Endothelial cell of umbilical vein (primary cell): ENCODE measurements around the gene SERGEF.

Experiments used
- EZH2 ChIP-seq: IDR thresholded peaks from 2 replicates; pipeline ENCODE4 v1.6.1; 2012; ENCODE audit warnings: borderline replicate concordance, low read depth, mild to moderate bottlenecking, moderate library complexity, low read length, inconsistent platforms; ENCODE audit not compliant: severe bottlenecking
- FOS ChIP-seq: IDR thresholded peaks from 2 replicates; pipeline ENCODE4 v1.6.1; 2011; ENCODE audit warnings: mild to moderate bottlenecking, low read length, moderate library complexity, borderline replicate concordance; ENCODE audit not compliant: insufficient read depth
- GATA2 ChIP-seq: IDR thresholded peaks from 2 replicates; pipeline ENCODE4 v1.7.0; 2011; ENCODE audit warnings: low read depth, mild to moderate bottlenecking, moderate library complexity, mixed read lengths, low read length; ENCODE audit not compliant: insufficient read length, insufficient read depth
- JUN ChIP-seq: IDR thresholded peaks from 2 replicates; pipeline ENCODE4 v1.6.1; 2011; ENCODE audit warnings: borderline replicate concordance, low read depth; ENCODE audit not compliant: insufficient read length, insufficient read depth
- MYC ChIP-seq: IDR thresholded peaks from one replicate; pipeline ENCODE4 v1.6.1; 2011; ENCODE audit warnings: mild to moderate bottlenecking, low read depth, low read length
- POLR2A ChIP-seq: IDR thresholded peaks from 2 replicates; pipeline ENCODE4 v1.6.1; 2012; ENCODE audit warnings: low read depth, mild to moderate bottlenecking, control low read depth, low read length
- POLR2AphosphoS5 ChIP-seq: IDR thresholded peaks from 2 replicates; pipeline ENCODE4 v1.6.1; 2012; ENCODE audit warnings: low read depth, mild to moderate bottlenecking, control low read depth, low read length, moderate library complexity; ENCODE audit not compliant: insufficient read depth
- TF ChIP-seq, protein P1 (sequence below), 2 donors: IDR thresholded peaks; 1 replicate in 1 of 2; 2 replicates in 1 of 2; pipeline ENCODE4 v1.5.1; 2011; ENCODE audit warnings: low read length in 2 of 2, mild to moderate bottlenecking in 2 of 2, moderate library complexity in 2 of 2, control low read depth in 1 of 2, inconsistent platforms in 1 of 2, low read depth in 1 of 2; ENCODE audit not compliant: insufficient read depth in 1 of 2; ENCODE audit errors: extremely low read depth in 1 of 2
- TF ChIP-seq, protein P2 (sequence below): IDR thresholded peaks from 2 replicates; pipeline ENCODE4 v1.6.1; 2011; ENCODE audit not compliant: insufficient read depth, insufficient read length

GRCh38 chr11:17768547-17768946, 244.3 kb downstream of the SERGEF start:
- TF ChIP-seq, protein P1, sequence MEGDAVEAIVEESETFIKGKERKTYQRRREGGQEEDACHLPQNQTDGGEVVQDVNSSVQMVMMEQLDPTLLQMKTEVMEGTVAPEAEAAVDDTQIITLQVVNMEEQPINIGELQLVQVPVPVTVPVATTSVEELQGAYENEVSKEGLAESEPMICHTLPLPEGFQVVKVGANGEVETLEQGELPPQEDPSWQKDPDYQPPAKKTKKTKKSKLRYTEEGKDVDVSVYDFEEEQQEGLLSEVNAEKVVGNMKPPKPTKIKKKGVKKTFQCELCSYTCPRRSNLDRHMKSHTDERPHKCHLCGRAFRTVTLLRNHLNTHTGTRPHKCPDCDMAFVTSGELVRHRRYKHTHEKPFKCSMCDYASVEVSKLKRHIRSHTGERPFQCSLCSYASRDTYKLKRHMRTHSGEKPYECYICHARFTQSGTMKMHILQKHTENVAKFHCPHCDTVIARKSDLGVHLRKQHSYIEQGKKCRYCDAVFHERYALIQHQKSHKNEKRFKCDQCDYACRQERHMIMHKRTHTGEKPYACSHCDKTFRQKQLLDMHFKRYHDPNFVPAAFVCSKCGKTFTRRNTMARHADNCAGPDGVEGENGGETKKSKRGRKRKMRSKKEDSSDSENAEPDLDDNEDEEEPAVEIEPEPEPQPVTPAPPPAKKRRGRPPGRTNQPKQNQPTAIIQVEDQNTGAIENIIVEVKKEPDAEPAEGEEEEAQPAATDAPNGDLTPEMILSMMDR (IDR thresholded peaks at IDR 0.05; ENCODE audit: extremely low read depth in 1 of 2, insufficient read depth in 1 of 2, low read depth in 1 of 2, low read length in 2 of 2): no peak
- TF ChIP-seq POLR2A: no peak
- no peak for TF ChIP-seq POLR2AphosphoS5
- no peak for TF ChIP-seq EZH2
- no peak for TF ChIP-seq MYC
- no peak for TF ChIP-seq GATA2
- TF ChIP-seq, protein P2, sequence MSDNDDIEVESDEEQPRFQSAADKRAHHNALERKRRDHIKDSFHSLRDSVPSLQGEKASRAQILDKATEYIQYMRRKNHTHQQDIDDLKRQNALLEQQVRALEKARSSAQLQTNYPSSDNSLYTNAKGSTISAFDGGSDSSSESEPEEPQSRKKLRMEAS: no peak
- TF ChIP-seq JUN: no peak
- no peak for TF ChIP-seq FOS
